ENCODE measurements around the gene FLNC.

Gene FLNC

GRCh38 chr7:128893251-128894100, 63.3 kb downstream of the FLNC start:
- no peak for DNase-seq

- DNase-seq: no peak
Observed at GRCh38 chr7:128894101-128894440, 63.9 kb downstream of the FLNC start.

- no peak for DNase-seq
Observed at GRCh38 chr7:128895320-128895719, 65.1 kb downstream of the FLNC start.

- DNase-seq: no peak
Observed at GRCh38 chr7:128899392-128899791, 69.2 kb downstream of the FLNC start.

- DNase-seq: no peak
Observed at GRCh38 chr7:128900237-128900636, 70.0 kb downstream of the FLNC start.

GRCh38 chr7:128902761-128903585, 72.8 kb downstream of the FLNC start:
- no peak for DNase-seq

GRCh38 chr7:128903621-128904361, 73.6 kb downstream of the FLNC start:
- no peak for DNase-seq

- peak; percentile 26 for DNase-seq
Observed at GRCh38 chr7:128904381-128905197, 74.4 kb downstream of the FLNC start.

GRCh38 chr7:128906001-128906765, 76.0 kb downstream of the FLNC start:
- DNase-seq: no peak

GRCh38 chr7:128906766-128907559, 76.8 kb downstream of the FLNC start:
- DNase-seq: no peak

Data from midbrain (tissue), 1 donor.